GM21447 (cell line): Measurements from ENCODE around the gene ZG16B.

Experiments
- ATAC-seq: cut with Tn5 transposase; IDR thresholded peaks from one replicate; pipeline ENCODE4 v1.9.1; 2021; ENCODE audit not compliant: unreplicated experiment

ZG16B gene, protein sequence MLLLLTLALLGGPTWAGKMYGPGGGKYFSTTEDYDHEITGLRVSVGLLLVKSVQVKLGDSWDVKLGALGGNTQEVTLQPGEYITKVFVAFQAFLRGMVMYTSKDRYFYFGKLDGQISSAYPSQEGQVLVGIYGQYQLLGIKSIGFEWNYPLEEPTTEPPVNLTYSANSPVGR

DNA sequence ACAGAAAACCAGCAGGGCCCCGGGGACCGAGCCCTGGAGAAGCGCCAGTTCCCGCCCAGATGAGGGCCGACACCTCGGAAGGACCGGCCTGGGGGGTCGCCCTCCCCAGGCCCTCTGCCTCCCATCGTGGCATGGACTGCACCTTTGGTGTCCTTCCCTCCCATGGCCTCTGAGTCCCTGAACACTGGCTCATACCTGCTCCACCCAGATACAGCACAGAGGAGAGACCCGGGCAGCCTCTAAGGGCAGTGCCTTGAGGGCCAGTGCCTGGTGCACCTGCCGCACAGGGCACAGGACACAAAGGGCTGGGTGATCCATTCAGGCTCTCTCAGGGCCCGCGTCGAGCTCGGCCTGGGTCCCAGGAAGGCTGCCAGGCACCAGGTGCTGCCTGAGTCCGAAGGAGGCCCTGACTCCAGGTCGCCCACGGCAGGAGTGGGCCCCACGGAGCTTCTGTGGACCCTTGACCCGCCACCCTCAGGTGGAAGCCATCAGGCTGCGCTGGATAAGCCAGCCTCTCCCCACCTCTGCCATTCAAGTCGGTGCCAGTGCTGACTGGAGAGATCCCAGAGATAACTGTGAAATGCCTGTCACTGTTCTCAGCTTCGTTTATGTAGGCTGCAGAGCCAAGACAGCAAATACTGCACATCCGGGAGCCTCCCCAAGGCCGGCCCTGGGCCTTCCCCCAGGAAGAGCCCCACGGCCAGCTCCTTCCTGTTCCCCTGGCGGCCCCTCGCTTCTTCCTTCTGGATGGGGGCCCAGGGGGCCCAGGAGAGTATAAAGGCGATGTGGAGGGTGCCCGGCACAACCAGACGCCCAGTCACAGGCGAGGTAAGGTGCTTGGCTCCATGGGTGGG is at the start of gene ZG16B:
Gene ZG16B, plus strand, starts transcription at position 803 of the 854 bp plus-strand sequence. CDS start 139 bp downstream, outside the sequence.
- ATAC-seq, result no peak

DNA sequence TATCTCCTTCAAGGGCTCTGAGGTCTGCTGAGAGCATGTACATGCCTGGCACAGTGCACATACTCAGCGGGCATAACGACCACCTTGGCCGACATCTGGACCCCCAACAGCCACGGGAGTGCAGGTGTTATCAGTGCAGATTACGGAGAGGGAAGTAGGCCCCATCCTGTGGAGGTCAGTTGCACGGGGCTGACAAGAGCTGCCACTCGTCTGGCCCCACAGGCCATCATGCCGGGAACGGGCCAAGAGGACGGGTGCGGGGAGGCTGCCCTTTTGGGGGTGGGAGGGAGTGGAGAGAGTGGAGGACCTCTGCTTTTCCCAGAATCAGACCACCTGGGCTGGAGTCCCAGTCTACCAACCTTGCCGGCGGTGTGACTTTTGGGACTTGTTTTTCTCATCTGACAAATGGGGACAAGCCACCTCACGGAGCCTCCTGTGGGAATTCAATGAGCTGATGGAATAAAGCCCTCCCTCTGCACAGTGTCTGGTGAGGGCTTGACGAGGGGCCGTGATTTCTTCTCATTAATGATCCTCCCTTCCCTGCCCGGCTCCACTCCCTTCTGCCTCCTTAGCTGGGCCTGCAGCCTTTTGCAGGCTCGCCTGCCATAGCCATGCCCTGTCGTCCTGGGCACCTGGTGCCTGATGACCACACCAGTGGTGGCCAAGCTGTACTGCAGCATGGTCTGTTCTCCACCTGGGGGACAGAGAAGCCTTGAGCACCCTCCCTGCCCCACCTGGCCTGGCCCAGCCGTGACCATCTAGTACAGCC is 47.3 kb upstream of the ZG16B start:
- no peak for ATAC-seq

DNA sequence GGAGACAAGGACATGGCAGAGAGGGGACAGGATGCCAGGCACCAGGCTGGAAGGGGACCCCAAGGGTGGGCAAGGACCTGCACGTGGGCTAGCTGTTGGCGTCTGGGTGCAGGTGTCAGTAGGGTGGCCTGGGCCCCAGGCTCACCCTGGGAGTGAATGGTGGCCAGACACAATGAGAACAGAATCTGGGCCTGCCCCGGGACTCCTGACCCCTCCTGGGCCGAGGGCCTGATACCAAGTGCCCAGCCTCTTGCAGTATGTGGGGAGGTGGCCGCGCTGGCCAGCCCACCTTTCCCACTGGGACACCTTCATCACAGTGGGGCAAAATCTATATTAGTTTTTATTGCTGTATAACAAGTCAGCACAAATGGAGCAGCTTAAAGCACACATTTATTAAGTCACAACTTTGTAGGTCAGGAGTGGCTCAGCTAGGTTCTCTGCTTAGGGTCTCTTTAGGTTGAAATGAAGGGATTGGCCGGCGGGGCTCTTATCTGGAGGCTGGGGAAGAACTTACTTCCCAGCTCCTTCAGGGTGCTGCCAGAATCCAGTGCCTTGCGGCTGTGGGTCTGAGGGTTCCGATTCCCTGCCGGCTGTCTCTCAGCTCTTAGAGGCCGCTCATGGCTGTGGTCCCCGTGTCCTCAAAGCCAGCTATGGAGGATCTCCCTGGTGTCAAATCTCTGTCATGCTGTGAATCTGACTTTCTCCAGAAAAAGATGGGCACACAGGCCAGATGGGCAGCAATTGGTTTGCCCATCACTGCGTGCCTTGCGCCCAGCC is 46.3 kb upstream of the ZG16B start:
- no peak for ATAC-seq

DNA sequence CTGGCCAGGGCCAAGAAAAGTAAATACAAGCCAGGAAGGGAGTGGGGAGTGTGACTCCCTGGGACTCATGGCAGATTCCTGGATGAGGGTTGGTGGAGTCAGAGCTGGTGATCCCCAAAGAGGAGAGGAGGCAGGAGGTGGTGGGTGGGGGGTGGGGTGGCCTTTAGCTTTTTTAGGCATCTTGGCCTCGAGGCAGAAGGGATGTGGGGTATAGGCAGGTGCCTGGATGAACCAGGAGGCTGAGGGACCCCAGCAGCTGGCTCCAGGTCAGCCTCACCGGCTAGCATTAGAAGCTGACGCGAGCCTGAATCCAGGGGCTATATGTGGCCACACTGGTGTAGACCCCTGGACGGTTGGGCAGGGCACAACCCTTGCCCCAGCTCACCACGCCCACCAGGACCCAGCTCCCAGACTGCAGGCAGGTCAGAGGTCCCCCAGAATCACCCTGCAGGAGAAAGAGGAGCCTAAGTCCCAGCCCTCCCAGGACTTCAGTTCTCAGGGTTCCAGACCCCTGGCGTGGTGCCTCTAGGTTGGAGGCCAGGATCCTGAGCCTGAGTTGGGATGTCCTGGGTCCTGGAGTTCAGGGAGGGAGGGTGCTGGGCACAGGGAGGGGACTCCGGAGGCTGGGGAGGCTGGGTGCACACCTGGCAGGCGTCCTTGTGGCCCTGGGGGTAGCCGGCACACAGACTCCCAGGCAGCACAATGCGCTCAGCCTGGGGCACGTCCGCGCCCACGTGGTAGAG is 45.6 kb upstream of the ZG16B start:
- ATAC-seq, result no peak

DNA sequence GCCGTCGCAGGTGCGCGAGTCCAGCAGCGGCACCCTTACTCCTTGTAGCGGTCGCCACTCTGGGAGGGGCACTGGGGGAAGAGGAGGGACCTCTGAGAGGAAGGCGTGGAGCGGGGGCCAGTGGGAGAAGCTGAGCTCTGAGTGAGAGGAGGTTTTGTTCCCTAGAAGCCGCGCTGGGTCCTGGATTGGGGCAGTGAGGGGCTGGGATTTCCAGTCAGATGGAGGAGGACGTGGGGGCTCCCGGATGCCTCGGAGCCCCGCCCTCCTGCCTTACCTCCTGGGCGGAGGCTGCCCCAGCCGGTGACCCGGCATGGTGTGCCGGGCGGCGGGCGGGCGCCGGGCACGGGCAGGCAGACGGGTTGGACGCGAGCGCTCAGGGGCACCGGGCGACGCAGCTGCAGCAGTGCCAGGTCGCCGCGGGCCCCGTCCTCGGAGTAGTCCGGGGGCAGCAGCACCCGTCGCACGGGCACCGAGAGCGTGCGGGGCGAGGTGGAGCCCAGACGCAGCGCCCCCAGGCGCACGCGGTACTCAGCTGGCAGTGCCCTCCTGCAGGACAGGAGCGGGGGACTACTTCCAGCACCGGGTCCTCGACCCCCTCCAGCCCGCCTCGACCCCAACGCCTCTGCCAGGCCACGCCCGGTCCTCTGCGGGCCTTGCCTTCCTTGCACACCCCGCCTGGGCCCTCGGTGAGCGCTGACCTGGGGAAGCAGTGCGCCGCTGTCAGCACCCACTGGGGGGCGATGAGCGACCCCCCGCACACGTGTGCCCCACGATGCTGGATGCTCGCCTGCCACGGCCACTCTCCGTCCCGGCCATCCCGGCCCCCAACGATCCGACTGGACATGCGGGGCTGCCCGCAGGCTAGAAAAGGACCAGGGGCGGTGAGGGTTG is 44.8 kb upstream of the ZG16B start:
- no peak for ATAC-seq

DNA sequence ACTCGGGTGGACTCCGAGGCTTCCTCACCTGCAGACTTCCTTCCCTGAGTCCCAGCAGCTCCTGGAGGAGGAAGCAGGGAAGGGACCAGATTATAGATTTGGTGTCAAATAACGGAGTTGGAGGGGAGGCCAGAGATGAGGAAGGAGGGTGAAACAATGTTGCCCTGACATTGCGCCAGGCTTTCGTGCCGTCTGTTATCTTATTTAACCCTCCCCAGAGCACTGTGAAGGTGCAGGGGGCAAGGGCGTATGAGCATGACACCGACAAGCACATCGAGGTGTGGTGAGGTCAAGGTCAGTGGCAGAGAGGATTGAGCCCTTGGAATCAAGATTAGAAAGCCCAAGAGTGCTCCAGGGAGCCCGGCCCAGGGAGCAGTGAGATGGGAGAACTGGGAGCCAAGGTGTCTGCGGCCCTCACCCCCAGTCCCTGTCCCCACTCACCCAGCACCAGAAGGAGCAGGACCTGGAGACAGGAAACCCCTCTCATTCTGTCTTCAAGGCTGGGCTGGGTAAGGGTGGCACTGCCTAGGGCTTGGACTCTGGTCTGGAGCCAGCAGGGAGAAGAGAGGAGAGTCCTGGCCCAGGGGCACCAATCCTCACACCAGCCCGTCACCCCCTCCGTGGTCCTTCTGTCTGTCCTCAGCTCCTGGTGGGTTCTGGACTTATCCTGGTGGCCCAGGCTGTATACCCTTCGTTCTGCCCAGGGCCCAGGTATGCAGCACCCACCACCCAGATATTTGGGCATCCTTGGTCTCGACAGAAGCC is 43.9 kb upstream of the ZG16B start:
- ATAC-seq, result no peak

DNA sequence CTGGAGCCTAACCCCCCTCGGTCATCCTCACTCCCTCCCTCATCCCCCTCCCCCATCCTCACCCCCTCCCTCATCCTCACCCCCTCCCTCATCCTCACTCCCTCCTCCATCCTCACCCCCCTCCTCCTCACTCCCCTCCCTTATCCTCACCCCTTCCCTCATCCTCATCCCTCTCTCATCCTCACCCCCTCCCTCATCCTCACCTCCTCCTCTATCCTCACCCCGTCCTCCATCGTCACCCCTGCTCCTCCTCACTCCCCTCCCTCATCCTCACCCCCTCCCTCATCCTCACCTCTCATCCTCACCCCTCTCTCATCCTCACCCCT is 43.3 kb upstream of the ZG16B start:
- no peak for ATAC-seq

DNA sequence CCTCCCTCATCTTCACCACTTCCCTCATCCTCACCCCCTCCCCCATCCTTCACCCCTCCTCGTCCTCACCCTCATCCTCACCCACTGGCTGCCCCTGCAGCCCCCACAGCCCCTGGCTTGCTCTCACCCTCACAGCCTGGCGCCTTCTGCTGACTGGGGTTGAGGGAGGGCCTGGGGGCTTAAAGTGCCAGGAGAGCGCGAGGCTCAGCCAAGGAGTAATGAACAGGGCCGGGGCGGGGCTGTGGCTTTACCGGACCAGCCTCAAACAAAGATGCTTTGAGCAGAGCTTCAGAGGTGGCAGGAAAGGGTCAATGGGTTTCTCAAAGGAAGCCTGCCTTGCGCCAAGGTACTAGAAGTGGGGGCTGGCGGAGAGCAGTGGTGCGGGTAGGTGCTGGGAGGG is 42.7 kb upstream of the ZG16B start, which contains the start of gene PRSS33:
Gene PRSS33, minus strand, starts transcription at position 155 of the 400 bp plus-strand sequence. CDS start 1,013 bp downstream, outside the sequence.
- ATAC-seq, result no peak

DNA sequence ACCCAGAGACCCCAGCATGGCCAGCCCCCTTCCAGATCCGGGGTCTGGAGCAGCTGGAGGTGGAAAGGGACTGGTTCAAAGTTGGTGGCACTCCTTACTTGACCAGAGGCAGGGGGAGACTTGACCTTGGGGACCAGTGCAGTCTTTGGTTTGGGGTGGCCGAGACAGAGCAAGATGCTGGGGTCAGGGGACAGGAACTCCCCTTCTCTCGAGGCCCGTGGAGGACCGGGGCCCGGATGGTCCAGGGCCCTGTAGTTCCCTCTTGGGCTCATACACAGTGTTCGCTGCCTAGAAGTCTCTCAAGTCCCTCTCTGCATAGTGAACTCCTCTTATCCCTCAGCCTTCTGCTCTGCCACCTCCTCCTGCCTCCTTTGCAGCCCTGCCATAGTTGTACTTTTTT is 42.1 kb upstream of the ZG16B start:
- no peak for ATAC-seq

DNA sequence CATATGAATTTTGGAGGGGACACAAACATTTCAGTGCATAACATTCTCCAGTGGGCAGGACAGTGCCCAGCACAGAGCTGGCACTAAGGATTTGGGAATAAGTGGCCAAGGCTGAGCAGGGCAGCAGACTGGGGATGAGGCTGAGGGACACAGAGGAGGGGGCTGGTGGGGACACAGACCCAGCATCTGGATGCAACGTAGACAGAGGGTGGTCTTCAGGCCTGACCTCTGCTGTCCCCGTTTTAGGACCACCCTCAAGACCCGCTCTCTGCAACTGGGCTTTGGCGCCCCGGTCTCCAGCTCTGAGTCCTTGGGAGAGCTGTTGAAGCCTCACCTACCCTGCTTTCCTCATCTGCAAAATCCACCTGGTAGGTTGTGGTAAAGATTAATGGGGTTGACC is 39.5 kb upstream of the ZG16B start:
- ATAC-seq, result no peak

DNA sequence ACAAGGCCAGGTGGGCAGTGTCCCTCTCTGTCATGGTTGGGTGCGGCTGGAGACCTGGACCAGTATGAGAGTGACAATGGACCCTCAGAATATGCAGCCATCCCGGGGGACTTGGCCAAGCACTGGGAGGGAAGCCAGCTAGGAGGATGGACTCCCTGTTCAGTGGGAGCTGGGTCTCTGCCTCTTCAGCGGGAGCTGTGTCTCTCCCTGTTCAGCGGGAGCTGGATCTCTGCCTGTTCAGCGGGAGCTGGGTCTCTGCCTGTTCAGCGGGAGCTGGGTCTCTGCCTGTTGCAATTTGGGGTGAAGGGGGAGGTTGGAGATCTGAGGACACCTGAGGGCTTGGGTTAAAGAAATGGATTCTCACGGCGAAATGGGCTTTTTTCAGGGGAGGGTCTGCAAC is 38.9 kb upstream of the ZG16B start:
- no peak for ATAC-seq

DNA sequence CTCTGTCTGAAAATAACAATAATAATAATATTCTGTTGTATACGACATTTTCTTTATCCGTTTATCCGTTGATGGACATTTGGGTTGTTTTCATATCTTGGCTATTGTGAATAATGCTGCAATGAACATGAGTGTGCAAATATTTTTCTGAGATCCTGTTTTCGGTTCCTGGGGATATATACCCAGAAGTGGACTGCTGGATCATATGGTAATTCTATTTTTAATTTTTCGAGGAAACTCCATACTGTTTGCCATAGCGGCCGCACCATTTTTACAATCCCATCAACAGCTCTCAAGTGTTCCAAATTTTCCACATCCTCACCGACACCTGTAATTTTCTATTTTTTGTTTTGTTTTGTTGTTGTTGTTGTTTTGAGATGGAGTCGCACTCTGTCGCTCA is 37.2 kb upstream of the ZG16B start:
- ATAC-seq, result no peak

DNA sequence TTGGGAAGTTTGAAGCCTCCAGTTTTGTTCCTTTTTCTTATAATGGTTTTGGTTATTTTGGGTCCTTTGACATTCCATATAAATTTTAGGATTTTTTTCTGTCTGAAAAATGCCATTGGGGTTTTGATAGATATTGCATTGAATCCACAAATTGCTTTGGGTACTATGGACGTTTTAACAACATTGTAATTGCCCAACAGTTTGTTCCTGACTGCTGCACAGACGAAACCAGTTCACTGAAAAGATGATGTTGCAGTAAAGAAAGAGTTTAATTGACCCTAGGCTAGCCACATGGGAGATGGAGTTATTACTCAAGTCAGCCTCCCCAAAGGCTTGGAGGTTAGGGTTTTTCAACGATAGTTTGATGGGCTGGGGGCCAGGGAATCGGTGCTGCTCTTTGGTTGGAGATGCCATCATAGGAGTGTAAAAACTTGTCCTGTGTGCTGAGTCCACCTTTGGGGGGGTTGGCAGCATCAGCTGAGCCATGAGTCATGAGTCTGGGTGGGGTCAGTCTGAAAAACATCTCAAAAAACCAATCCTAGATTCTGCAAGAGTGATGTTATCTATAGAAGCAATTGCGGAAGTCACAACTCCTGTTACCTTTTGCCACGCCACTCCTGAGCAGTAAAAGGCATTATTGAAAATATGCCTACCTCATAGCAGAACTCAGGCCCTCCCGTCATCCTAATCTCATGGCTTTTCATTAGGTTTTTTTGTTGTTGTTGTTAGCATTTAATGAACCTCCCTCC is 34.5 kb upstream of the ZG16B start:
- ATAC-seq, result no peak

DNA sequence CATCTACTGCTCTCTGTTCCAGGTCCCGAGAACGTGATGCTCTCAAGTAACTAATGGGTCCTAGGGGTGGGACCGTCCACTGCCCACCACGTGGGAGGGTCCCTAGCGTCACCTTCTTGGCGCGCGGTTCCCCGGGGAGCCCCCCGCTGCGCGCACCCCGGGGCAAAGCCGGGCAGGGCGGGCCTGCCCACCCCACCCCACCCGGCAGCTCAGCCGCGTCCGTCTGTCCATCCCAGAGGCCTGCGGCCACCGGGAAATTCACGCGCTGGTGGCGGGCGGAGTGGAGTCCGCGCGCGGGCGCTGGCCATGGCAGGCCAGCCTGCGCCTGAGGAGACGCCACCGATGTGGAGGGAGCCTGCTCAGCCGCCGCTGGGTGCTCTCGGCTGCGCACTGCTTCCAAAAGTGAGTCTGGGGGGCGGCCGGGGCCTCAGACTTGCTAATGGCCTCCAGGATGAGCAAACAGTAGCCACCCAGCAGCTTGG is 31.3 kb upstream of the ZG16B start:
- ATAC-seq, result no peak

DNA sequence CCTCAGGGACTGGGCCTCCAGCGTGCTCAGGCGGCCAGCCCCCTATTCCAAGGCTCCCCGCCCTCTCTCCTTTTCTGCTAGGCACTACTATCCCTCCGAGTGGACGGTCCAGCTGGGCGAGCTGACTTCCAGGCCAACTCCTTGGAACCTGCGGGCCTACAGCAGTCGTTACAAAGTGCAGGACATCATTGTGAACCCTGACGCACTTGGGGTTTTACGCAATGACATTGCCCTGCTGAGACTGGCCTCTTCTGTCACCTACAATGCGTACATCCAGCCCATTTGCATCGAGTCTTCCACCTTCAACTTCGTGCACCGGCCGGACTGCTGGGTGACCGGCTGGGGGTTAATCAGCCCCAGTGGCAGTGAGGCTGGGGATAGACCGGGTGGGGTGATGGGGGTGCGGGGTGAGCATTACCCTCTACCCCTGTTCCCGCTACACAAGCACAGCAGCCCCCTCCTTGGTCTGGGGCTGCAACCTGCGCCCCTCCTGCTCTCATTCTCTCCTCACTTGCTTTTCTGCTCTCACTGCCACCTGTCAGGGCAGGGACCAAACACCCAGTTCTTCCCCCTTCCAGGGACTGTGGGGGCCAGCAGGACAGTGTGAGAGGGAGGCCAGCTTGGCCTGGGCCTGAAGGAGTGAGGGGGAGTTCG is 30.8 kb upstream of the ZG16B start:
- ATAC-seq, result no peak

DNA sequence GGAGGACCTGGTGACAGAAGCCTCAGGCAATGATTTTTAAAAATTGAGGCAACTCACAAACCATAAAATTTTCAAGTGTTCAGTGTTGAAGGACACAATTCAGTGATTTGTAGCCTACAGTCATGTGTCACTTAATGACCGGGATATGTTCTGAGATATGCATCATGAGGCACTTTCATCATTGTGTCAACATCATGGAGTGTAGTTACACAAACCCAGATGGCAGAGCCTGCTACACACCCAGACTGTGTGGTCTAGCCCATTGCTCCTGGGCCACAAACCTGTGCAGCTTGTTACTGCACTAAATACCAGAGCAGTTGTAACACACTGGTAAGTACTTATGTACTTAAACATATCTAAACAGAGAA is 30.3 kb upstream of the ZG16B start:
- ATAC-seq, result no peak

DNA sequence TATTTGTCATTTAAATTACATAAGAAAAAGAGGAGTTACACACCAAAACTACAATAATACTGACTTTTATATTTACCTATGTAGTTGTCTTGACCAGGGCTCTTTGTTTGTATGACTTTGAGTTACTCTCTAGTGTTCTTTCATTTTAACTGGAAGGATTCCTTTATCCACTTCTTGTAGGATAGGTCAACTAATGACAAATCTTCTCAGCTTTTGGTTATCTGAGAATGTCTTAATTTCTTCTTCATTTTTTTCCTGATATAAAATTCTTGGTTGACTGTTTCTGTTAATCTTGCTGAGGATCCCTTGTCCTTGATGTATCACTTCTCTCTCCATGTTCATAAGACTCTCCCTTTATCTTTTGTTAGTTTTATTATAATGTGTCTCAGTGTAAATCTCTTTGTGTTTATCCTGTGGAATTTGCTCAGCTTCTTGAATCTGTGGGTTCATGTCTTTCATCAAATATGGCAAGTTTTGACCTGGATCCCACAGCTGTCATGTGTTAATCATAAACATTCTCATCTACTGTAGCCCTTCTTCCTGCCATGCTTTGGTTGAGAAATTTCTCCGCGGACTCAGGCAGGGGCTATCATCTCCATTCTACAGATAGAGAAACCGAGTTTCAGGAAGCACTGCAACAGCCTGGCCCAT is 26.4 kb upstream of the ZG16B start:
- ATAC-seq, result no peak
